ENCODE measurements around the gene SLC26A8. TPM values are rescaled to one million over a fixed set of nuclear protein-coding genes. Genes with fewer than 3 reads are reported as not detected.

Gene SLC26A8
- total RNA-seq, 1 experiment from 2014 or later: 1.8 TPM

DNA sequence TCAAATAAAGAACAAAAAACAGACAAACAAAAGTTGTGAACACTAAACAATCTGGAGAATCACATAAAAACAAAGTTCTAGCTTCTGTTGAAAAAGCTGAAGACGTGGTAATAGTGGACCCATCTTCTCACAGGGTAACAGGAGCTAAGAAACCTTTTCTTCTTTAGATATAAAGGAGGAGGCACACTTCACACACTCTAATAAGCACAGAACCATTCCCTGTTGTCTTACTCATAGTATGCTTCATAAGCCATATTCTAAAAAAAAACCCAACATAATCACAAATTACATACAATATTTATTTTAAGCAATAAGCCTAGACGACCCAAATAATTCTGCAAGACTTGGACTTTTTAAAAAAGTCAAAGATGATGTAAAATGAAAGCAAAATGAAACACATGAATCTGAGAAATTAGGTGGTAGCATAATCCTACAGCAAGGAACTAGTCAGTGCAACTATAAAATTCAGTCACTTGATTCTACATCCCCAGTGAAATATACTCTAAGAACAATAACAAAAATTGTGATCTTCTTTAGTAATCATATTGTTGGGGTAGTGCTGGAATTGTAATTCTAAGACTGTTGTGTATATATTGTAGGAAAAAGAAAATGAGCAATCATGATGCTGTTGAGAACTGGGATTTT lies 119.2 kb downstream of the SLC26A8 start:
- TF ChIP-seq, protein P1, sequence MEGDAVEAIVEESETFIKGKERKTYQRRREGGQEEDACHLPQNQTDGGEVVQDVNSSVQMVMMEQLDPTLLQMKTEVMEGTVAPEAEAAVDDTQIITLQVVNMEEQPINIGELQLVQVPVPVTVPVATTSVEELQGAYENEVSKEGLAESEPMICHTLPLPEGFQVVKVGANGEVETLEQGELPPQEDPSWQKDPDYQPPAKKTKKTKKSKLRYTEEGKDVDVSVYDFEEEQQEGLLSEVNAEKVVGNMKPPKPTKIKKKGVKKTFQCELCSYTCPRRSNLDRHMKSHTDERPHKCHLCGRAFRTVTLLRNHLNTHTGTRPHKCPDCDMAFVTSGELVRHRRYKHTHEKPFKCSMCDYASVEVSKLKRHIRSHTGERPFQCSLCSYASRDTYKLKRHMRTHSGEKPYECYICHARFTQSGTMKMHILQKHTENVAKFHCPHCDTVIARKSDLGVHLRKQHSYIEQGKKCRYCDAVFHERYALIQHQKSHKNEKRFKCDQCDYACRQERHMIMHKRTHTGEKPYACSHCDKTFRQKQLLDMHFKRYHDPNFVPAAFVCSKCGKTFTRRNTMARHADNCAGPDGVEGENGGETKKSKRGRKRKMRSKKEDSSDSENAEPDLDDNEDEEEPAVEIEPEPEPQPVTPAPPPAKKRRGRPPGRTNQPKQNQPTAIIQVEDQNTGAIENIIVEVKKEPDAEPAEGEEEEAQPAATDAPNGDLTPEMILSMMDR (IDR thresholded peaks at IDR 0.05; ENCODE audit: insufficient read depth in 1 of 2, low read depth in 1 of 2, low read length in 1 of 2, severe bottlenecking in 1 of 2, unreplicated experiment in 1 of 2): no peak
- intact Hi-C loops (cut with micrococcal nuclease; ENCODE audit: unreplicated experiment): no loop called here
- DNase-seq: no peak
- Mint-ChIP-seq H3K9me3 (ENCODE audit: unreplicated experiment) (peaks cover 7% of the 10 kb centered on the region), H3K27me3 (ENCODE audit: insufficient read depth, unreplicated experiment) (no peaks in the 10 kb centered on the region), H3K36me3 (ENCODE audit: insufficient read depth, unreplicated experiment) (peaks cover 59% of the 10 kb centered on the region), H3K4me3 (ENCODE audit: unreplicated experiment) (no peak overlapping the region), H3K27ac (ENCODE audit: unreplicated experiment) (no peak overlapping the region), H3K4me1 (ENCODE audit: low read depth, unreplicated experiment) (peaks cover 7% of the 10 kb centered on the region)
- peaks cover 4% of the 10 kb centered on the region for H3K36me3 ChIP-seq (ENCODE audit: control insufficient read depth, insufficient read depth, low read length)
- CTCF ChIA-PET: no interaction called here
- H3K4me1 ChIP-seq: no peaks in the 10 kb centered on the region
- POLR2A ChIA-PET: no interaction called here
- no peaks in the 10 kb centered on the region for H3K27me3 ChIP-seq (replicated peaks; ENCODE audit: control insufficient read depth, insufficient read depth, low read length)
- H3K4me3 ChIP-seq (ENCODE audit: low read depth, low read length): no peak overlapping the region
- BruUV-seq (replicated peaks): no TSS peak
- peaks cover 16% of the 10 kb centered on the region for H3K9me3 ChIP-seq

GRCh38 chr6:35903679-35904078 lies 120.8 kb downstream of the SLC26A8 start:
- H3K9me3 Mint-ChIP-seq (ENCODE audit: unreplicated experiment): peaks cover 16% of the 10 kb centered on the region
- H3K4me3 Mint-ChIP-seq (ENCODE audit: unreplicated experiment): no peak overlapping the region
- Histone ChIP-seq H3K4me1 (no peaks in the 10 kb centered on the region), H3K9me3 (peaks cover 2% of the 10 kb centered on the region), H3K27me3 (replicated peaks; ENCODE audit: control insufficient read depth, insufficient read depth, low read length) (no peaks in the 10 kb centered on the region), H3K4me3 (ENCODE audit: low read depth, low read length) (no peak overlapping the region), H3K36me3 (ENCODE audit: control insufficient read depth, insufficient read depth, low read length) (no peaks in the 10 kb centered on the region; the same call in 1 of the 2 replicates)
- H3K27me3 Mint-ChIP-seq (ENCODE audit: insufficient read depth, unreplicated experiment): no peaks in the 10 kb centered on the region
- no peak overlapping the region for H3K27ac Mint-ChIP-seq (ENCODE audit: unreplicated experiment)
- intact Hi-C loops (cut with micrococcal nuclease; ENCODE audit: unreplicated experiment): no loop called here
- DNase-seq: no peak
- ChIA-PET POLR2A (no interaction called here), CTCF (interaction anchor here (0.6 kb wide), 1 partner anchor 323 kb away, joined by 3 read pairs; no protein-coding TSS in a partner anchor)
- TF ChIP-seq, protein P1 (IDR thresholded peaks at IDR 0.05; ENCODE audit: insufficient read depth in 1 of 2, low read depth in 1 of 2, low read length in 1 of 2, severe bottlenecking in 1 of 2, unreplicated experiment in 1 of 2): no peak
- peaks cover 12% of the 10 kb centered on the region for H3K4me1 Mint-ChIP-seq (ENCODE audit: low read depth, unreplicated experiment)
- H3K36me3 Mint-ChIP-seq (ENCODE audit: insufficient read depth, unreplicated experiment): peaks cover 59% of the 10 kb centered on the region
- BruUV-seq (replicated peaks): no TSS peak

DNA sequence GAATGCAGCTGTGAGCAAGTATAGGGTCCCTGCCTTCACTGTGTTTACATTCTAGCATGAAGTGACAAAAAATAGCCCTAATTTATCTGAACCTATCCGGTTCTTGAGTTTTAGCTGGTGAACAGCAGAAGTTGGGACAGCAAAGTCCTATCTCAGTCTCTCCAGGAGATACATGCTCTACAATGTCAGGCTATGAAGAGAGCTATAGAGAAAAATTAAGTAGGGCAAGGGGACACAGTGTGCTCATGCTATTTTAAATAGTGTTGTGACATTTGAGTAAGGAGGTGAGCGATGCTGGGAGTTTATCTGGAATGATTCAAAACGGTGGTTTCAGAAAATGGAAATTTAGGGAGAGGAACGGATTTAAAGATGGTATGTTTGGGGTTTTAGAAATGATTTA lies 124.0 kb downstream of the SLC26A8 start:
- no peak for DNase-seq
- ChIA-PET POLR2A (no interaction called here), CTCF (interaction anchor here (0.7 kb wide), 1 partner anchor 400 kb away, joined by 3 read pairs; no protein-coding TSS in a partner anchor)
- H3K36me3 Mint-ChIP-seq (ENCODE audit: insufficient read depth, unreplicated experiment): peaks cover 53% of the 10 kb centered on the region
- no peak overlapping the region for H3K4me3 ChIP-seq (ENCODE audit: low read depth, low read length)
- BruUV-seq (replicated peaks): no TSS peak
- H3K4me1 ChIP-seq: peaks cover 18% of the 10 kb centered on the region
- peaks cover 20% of the 10 kb centered on the region for H3K4me1 Mint-ChIP-seq (ENCODE audit: low read depth, unreplicated experiment)
- no peaks in the 10 kb centered on the region for H3K27me3 Mint-ChIP-seq (ENCODE audit: insufficient read depth, unreplicated experiment)
- no peaks in the 10 kb centered on the region; the same call in 1 of the 2 replicates for H3K36me3 ChIP-seq (ENCODE audit: control insufficient read depth, insufficient read depth, low read length)
- no peaks in the 10 kb centered on the region for H3K27me3 ChIP-seq (replicated peaks; ENCODE audit: control insufficient read depth, insufficient read depth, low read length)
- no peak overlapping the region for H3K27ac Mint-ChIP-seq (ENCODE audit: unreplicated experiment)
- peaks cover 9% of the 10 kb centered on the region for H3K9me3 Mint-ChIP-seq (ENCODE audit: unreplicated experiment)
- H3K9me3 ChIP-seq: no peaks in the 10 kb centered on the region
- TF ChIP-seq, protein P1 (IDR thresholded peaks at IDR 0.05; ENCODE audit: insufficient read depth in 1 of 2, low read depth in 1 of 2, low read length in 1 of 2, severe bottlenecking in 1 of 2, unreplicated experiment in 1 of 2): no peak
- H3K4me3 Mint-ChIP-seq (ENCODE audit: unreplicated experiment): no peak overlapping the region
- intact Hi-C loops (cut with micrococcal nuclease; ENCODE audit: unreplicated experiment): no loop called here

All from Caco-2 (cell line).